Stromal cell of bone marrow (primary cell): ENCODE data around the gene ATF7IP.

ENCODE experiments used
- DNase-seq: peaks from one replicate; pipeline ENCODE4 v3.0.0-alpha.2; 2012; ENCODE audit warnings: low read depth

The ATF7IP gene

GRCh38 chr12:14505626-14506596 lies 140.4 kb downstream of the ATF7IP start:
- no peak for DNase-seq

GRCh38 chr12:14510574-14510973 lies 145.1 kb downstream of the ATF7IP start:
- DNase-seq = no peak

GRCh38 chr12:14514154-14514842 lies 148.8 kb downstream of the ATF7IP start:
- DNase-seq = peak; percentile 5

GRCh38 chr12:14514946-14515345 lies 149.5 kb downstream of the ATF7IP start:
- DNase-seq = peak; percentile 13

GRCh38 chr12:14521822-14522221 lies 156.3 kb downstream of the ATF7IP start:
- no peak for DNase-seq

GRCh38 chr12:14525964-14526363 lies 160.5 kb downstream of the ATF7IP start:
- DNase-seq = no peak

GRCh38 chr12:14532152-14532551 lies 166.7 kb downstream of the ATF7IP start:
- no peak for DNase-seq

GRCh38 chr12:14537088-14537487 lies 171.6 kb downstream of the ATF7IP start:
- DNase-seq = no peak

- no peak for DNase-seq
These were observed 175.4 kb downstream of the ATF7IP start for GRCh38 chr12:14540801-14541462.

GRCh38 chr12:14545144-14546124 lies 180.0 kb downstream of the ATF7IP start:
- no peak for DNase-seq

- DNase-seq = no peak
These were observed 182.1 kb downstream of the ATF7IP start for GRCh38 chr12:14547571-14547970.

- DNase-seq = no peak
These were observed 183.1 kb downstream of the ATF7IP start for GRCh38 chr12:14548609-14549008.
